RWPE1 (cell line): ENCODE results near the gene CALY.

Source experiments
- CTCF ChIA-PET: fragments of 350-600 bp; sonication (Branson Sonifier 250); formaldehyde crosslinking; extraction: SDS; loops from one replicate; lab custom pipeline; 2021; lab: Yijun Ruan, JAX
- POLR2A ChIA-PET: fragments of 400-600 bp; formaldehyde crosslinking; extraction: SDS; loops from one replicate; lab custom pipeline; 2020; ENCODE audit warnings: antibody characterized with exemption; ENCODE audit not compliant: low non-redundant PET; lab: Yijun Ruan, JAX
- DNase-seq: peaks from one replicate; pipeline ENCODE4 v3.0.0; 2012; ENCODE audit warnings: low spot score
- H3K27ac ChIP-seq: fragments of 450-650 bp; 2 replicates; pipeline ENCODE4 v1.5.1; 2017
- TF ChIP-seq, protein P1 (sequence below): fragments of 450-650 bp; conservative IDR thresholded peaks from 2 replicates; pipeline ENCODE4 v1.5.1; 2017; ENCODE audit warnings: low read depth, mild to moderate bottlenecking

Gene CALY

DNA sequence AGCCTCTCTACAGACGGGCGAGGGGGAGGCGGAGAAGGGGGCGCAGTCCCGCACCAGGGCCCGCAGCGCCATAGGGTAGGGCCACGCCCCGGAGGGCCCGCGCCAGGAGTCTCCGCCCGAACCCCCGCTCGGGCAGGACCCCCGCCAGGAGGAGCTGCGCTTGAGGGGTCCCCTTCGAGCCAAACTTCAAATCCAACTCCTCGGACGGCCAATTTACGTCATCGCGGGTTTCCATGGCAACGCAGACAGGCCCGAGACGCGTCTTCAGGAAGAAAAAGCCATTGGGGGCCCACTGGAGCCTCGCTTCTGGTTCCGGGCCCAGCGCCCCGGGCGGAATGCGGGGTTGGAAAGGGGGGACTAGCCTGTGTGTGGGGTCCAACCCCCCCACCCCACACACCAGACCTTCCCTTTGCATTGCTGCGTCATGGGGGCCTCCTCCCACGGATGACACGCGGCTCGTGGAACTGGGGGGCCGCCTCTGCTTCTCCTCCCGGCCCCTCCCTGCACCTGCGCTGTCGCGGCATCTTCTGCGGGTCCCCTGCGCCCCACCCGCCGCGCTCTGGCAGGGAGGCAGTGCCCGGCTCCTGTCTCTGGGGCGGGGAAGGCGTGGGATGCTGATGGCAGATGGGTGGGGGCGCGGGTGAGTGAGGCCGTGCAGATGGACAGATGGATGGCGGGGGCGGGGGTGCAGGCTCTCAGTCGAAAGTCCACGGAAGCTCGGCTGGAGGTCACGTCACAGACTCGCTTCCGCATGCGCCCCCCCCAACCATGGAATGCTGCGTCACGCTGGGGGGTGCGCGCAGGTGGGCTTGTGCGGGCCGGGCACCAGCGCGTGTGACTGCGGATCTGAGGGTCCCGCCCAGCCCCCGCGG, 1.2 kb downstream of the CALY start:
- TF ChIP-seq, protein P1, sequence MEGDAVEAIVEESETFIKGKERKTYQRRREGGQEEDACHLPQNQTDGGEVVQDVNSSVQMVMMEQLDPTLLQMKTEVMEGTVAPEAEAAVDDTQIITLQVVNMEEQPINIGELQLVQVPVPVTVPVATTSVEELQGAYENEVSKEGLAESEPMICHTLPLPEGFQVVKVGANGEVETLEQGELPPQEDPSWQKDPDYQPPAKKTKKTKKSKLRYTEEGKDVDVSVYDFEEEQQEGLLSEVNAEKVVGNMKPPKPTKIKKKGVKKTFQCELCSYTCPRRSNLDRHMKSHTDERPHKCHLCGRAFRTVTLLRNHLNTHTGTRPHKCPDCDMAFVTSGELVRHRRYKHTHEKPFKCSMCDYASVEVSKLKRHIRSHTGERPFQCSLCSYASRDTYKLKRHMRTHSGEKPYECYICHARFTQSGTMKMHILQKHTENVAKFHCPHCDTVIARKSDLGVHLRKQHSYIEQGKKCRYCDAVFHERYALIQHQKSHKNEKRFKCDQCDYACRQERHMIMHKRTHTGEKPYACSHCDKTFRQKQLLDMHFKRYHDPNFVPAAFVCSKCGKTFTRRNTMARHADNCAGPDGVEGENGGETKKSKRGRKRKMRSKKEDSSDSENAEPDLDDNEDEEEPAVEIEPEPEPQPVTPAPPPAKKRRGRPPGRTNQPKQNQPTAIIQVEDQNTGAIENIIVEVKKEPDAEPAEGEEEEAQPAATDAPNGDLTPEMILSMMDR = no peak
- ChIA-PET POLR2A (interaction anchor here (0.6 kb wide), 1 partner anchor 22 kb away, joined by 3 read pairs; no protein-coding TSS in a partner anchor), CTCF (no interaction called here)
- no peak overlapping the region for H3K27ac ChIP-seq
- DNase-seq = peak; percentile 58

DNA sequence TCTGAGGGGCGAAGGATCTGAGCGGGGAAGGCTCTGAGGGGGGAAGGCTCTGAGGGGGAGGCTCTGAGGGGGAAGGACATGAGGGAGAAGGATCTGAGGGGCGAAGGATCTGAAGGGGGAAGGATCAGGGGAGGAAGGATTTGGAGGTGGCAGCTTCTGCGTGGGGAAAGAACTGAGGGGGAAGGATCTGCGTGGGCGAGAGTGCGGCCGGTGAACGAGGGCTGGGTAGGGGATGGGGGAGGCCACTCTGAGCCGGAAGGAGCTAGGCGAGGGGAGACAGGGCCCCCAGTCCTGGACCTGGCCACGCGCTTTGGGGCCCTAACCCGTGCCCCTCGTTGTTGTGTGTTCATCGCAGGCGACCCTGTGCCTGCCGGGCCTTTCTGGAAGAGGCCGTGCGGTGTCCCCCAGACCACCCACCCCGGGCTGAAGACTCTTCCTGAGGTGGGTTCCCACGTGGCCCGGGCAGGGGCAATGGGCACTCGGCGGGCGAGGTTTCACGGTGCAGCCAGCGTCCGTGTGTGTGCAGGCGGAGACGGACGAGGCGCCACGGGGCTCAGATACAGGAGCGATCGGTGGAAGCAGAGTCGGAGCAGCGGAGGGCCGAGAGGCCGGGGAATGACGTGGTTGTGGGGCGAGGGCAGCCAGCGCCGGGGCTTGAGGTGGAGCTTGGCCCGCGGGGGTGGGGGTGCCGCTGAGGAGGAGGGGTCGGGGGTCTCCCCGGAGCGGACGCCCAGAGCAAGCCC, 2.0 kb downstream of the CALY start:
- POLR2A ChIA-PET = no interaction called here
- DNase-seq = no peak
- CTCF ChIA-PET = no interaction called here

DNA sequence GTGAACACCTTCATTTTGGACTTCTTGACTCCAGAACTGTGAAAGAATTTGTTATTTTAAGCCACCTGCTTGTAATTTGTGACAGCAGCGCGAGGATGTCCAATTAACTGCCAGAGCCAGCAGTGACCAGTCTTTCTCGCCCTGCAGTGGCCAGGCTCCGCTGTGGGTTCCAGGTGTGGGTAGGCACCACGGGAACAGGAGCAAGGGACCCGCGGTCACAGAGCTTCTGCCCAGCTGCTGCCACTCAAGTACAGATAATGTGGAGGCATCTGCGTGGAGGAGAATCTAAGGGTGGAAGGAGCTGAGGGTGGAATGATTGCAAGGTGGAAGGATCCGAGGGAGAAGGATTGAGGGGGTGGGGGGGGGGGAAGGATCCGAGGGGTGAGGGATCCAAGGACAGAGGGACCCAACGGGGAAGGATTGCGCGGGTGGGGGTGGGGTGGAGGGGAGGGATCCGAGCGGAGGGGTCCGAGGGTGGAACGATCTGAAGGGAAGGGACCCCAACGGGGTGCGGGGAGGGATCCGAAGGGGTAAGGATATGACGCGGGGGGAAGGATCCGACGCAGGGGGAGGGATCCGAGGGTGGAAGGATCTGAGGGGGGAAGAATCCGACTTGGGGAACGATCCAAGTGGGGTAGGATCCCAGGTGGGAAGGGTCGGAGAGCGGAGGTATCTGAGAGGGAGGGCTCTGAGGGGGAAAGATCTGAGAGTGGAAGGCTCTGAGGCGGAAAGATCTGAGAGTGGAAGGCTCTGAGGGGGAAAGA, 3.6 kb downstream of the CALY start:
- no peak overlapping the region for H3K27ac ChIP-seq
- TF ChIP-seq, protein P1 = no peak
- POLR2A ChIA-PET = no interaction called here
- CTCF ChIA-PET = interaction anchor here (0.5 kb wide), 1 partner anchor 49 kb away, joined by 5 read pairs; no protein-coding TSS in a partner anchor
- DNase-seq = no peak

More for the DNA sequence above, 2.0 kb downstream of the CALY start:
- no peak overlapping the region for H3K27ac ChIP-seq
- TF ChIP-seq, protein P1 = no peak

- peak; percentile 79 for DNase-seq
- POLR2A ChIA-PET = no interaction called here
- CTCF ChIA-PET = interaction anchor here (0.5 to 2.2 kb wide), 32 partner anchors 9 to 1186 kb away, joined by 3 to 13 read pairs (median 4); partner anchors contain the start of genes ADAM8, PAOX and PRAP1
- TF ChIP-seq, protein P1 = peak; percentile 96
- H3K27ac ChIP-seq = no peak overlapping the region
Observed at GRCh38 chr10:133329491-133330202, 7.0 kb downstream of the CALY start.

GRCh38 chr10:133328358-133329343, 8.0 kb downstream of the CALY start:
- H3K27ac ChIP-seq = no peak overlapping the region
- no peak for DNase-seq

More at GRCh38 chr10:133328358-133329343, 8.0 kb downstream of the CALY start:
- TF ChIP-seq, protein P1 = no peak
- CTCF ChIA-PET = interaction anchor here (0.5 to 2.2 kb wide), 23 partner anchors 8 to 1185 kb away, joined by 3 to 13 read pairs (median 4); partner anchors contain the start of genes PAOX and PRAP1
- POLR2A ChIA-PET = no interaction called here
